OCI-LY3 (cell line): Measurements from ENCODE around the gene PERCC1.

ENCODE experiments used
- CTCF ChIP-seq: fragments of 200-600, 300-600 bp; sonication (generic); IDR thresholded peaks from 2 replicates; pipeline ENCODE4 v1.5.1; 2014; ENCODE audit warnings: antibody characterized with exemption, low read length, low read depth
- EZH2phosphoT487 ChIP-seq: fragments of 200-600 bp; shearing (Covaris generic); IDR thresholded peaks from 2 replicates; pipeline ENCODE4 v1.6.1; 2018; ENCODE audit warnings: antibody characterized with exemption, mixed run types, low read depth

- TF ChIP-seq CTCF (no peak), EZH2phosphoT487 (no peak)
These were observed 43.4 kb downstream of the PERCC1 start for GRCh38 chr16:1474082-1474795.
